WI38 (cell line): Measurements from ENCODE around the gene ENPP7.

Source experiments
- H3K4me3 ChIP-seq: 2 replicates; pipeline ENCODE4 v1.5.1; 2011; ENCODE audit warnings: low read depth, mild to moderate bottlenecking, control low read depth, low read length
- CTCF ChIP-seq: IDR thresholded peaks from 2 replicates; pipeline ENCODE4 v1.5.1; 2012; ENCODE audit warnings: low read depth, mild to moderate bottlenecking, control low read depth, low read length

Gene ENPP7

GRCh38 chr17:79747508-79748294 is 17.0 kb downstream of the ENPP7 start:
- no peak for TF ChIP-seq CTCF
- no peak overlapping the region for H3K4me3 ChIP-seq

GRCh38 chr17:79748295-79749099 is 17.8 kb downstream of the ENPP7 start:
- no peak overlapping the region for H3K4me3 ChIP-seq
- TF ChIP-seq CTCF, result no peak

GRCh38 chr17:79749156-79749815 is 18.5 kb downstream of the ENPP7 start:
- H3K4me3 ChIP-seq, result no peak overlapping the region

GRCh38 chr17:79749958-79750357 is 19.2 kb downstream of the ENPP7 start:
- H3K4me3 ChIP-seq, result no peak overlapping the region
- no peak for TF ChIP-seq CTCF

More at GRCh38 chr17:79749156-79749815, 18.5 kb downstream of the ENPP7 start:
- no peak for TF ChIP-seq CTCF

GRCh38 chr17:79750650-79751545 is 20.2 kb downstream of the ENPP7 start:
- no peak for TF ChIP-seq CTCF
- H3K4me3 ChIP-seq, result no peak overlapping the region

- no peak overlapping the region for H3K4me3 ChIP-seq
- no peak for TF ChIP-seq CTCF
These were observed 21.4 kb downstream of the ENPP7 start for GRCh38 chr17:79752175-79752574.
